Dendritic cell treated with granulocyte-macrophage colony-stimulating factor and Interleukin-4, amounts not matched to agents 40 ng/mL and 50 ng/mL, for 4 days (primary cell): ENCODE data around the gene EML1.

ENCODE experiments used
- H3K27ac Mint-ChIP-seq: one replicate; pipeline ENCODE4 v1.8.0; 2022; ENCODE audit warnings: mild to moderate bottlenecking, mixed read lengths
- H3K27me3 Mint-ChIP-seq: one replicate; pipeline ENCODE4 v1.8.0; 2022; ENCODE audit warnings: mild to moderate bottlenecking, mixed read lengths
- H3K36me3 Mint-ChIP-seq: one replicate; pipeline ENCODE4 v1.8.0; 2022; ENCODE audit warnings: low read depth, mixed read lengths
- H3K4me1 Mint-ChIP-seq: one replicate; pipeline ENCODE4 v1.8.0; 2022; ENCODE audit warnings: low read depth, mixed read lengths
- H3K4me3 Mint-ChIP-seq: one replicate; pipeline ENCODE4 v1.8.0; 2022; ENCODE audit warnings: mild to moderate bottlenecking, moderate library complexity, mixed read lengths
- H3K9me3 Mint-ChIP-seq: one replicate; pipeline ENCODE4 v1.8.0; 2022; ENCODE audit warnings: mixed read lengths
- intact Hi-C: fragments of 100-400 bp; cut with micrococcal nuclease; formaldehyde crosslinking; loops from one replicate; pipeline ENCODE4 v1.15.0; 2022

Gene EML1

DNA sequence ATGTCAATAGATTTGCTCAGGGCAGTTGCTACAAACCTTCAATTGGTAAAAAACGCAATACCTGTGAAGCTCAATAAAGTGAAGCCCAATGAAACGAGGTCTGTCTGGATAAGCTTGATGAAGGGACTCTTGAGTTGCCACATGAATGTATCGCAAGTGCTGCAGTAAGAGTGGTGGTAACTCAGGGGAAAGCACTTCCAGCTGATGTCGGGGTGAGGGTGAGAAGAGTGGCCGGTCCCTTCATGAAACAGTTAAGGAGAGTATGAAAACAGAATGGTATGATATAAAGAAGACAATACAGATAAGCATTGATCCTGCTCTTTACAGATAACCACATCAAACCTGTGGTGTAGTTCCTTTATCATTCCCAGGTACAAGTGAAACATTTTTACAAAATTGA is 188.6 kb downstream of the EML1 start:
- Mint-ChIP-seq H3K27ac (no peak overlapping the region), H3K4me1 (peaks cover 10% of the 10 kb centered on the region), H3K36me3 (no peaks in the 10 kb centered on the region), H3K9me3 (no peaks in the 10 kb centered on the region), H3K27me3 (peaks cover 2% of the 10 kb centered on the region), H3K4me3 (no peak overlapping the region)
- intact Hi-C loops, result loop anchor here (1.0 to 5.0 kb wide), 4 partner anchors 43 to 211 kb away; no protein-coding TSS in a partner anchor

DNA sequence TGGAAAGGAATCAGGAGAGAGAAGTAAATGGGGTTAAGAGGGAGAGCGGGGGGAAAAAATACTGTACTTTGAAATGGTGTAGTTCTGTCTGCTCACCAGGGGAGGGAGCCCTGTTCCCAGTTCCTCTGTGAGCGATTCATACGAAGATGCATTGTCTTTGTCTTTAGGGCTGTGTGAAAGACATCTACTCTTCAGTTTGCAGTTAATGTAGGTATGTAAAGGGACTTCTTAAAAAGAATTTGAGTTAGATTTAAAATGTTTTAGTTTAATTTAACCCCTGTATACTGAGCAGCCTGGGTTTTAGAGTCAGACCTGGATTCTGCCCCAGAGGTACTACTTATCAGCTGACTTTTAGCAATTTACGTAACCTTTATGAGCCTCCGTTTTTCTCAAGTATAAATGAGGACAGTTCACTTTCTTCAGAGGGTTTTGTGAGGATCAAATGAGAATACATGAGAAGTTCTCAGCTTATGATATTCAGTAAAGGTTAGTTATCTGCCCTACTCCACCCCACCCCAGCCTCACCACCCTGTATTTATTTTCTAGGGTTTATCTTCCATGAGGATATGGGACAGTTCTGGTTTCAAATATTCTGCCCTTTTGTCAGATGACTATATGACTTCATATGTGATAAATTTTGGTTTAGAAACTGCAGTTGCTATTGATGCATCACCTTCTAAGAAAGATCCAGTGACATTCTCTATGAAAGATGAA is 189.5 kb downstream of the EML1 start:
- peaks cover 2% of the 10 kb centered on the region for H3K27me3 Mint-ChIP-seq
- no peaks in the 10 kb centered on the region for H3K9me3 Mint-ChIP-seq
- intact Hi-C loops, result loop anchor here (1.0 to 5.0 kb wide), 4 partner anchors 42 to 211 kb away; no protein-coding TSS in a partner anchor
- H3K4me3 Mint-ChIP-seq, result no peak overlapping the region
- H3K36me3 Mint-ChIP-seq, result no peaks in the 10 kb centered on the region
- H3K4me1 Mint-ChIP-seq, result peaks cover 10% of the 10 kb centered on the region
- H3K27ac Mint-ChIP-seq, result no peak overlapping the region

DNA sequence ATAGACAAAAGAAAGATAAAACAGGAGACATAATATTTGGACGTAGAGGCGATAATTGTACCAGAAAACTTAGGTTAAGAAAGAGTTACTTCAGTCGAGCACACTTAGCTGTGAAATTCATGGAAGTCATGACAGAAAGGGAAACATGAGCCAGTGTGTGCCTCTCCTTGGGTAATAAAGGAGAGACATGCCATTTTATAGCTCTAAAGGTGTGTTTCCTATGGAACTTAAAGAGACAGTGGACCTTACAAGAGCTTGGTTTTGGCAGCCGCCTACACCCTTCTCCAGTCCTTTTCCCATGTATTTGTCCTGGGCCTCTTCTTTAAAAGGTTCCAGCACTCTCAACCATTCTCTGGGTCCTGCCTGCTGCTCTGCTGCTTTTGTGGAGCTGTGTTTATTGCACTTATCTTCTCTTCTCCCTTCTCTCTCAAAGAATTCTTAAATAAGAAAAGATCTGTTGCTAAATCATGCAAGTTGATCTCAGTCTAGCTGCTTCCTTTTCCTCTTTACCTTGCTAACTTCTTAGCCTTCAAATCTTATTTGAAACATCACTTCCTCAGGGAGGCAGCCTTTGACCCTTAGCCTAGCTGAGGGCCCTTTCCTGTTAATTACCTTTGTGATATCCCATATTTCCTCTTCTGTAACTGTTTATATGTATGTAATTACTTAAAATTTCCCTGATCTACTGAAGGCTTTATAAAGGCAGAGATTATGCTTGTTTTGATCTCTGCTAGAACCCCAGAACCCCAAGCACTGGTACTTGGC is 190.2 kb downstream of the EML1 start:
- H3K9me3 Mint-ChIP-seq, result no peaks in the 10 kb centered on the region
- peaks cover 10% of the 10 kb centered on the region for H3K4me1 Mint-ChIP-seq
- H3K36me3 Mint-ChIP-seq, result no peaks in the 10 kb centered on the region
- intact Hi-C loops, result loop anchor here (2.0 to 5.0 kb wide), 3 partner anchors 41 to 125 kb away; no protein-coding TSS in a partner anchor
- H3K4me3 Mint-ChIP-seq, result no peak overlapping the region
- no peak overlapping the region for H3K27ac Mint-ChIP-seq
- H3K27me3 Mint-ChIP-seq, result peaks cover 2% of the 10 kb centered on the region

DNA sequence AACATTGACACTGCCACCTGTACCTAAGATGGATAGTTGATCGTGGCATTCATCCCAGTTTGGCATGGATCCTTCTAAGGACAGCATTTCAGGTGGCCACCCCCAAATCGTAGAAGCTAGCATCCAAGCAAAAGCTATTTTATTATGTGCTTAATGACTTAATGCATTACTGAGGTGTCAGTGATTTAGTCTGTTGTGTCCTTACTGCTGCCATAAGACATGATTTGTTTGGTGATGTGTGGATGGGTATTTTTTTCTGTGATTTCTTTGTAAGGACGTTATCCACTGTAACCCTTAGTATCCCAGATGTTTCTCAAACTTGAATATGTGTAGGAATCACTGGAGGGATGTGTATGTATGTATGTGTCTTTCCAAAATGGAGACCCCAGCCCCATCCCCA is 190.8 kb downstream of the EML1 start:
- Mint-ChIP-seq H3K27ac (no peak overlapping the region), H3K4me1 (peaks cover 10% of the 10 kb centered on the region), H3K27me3 (peaks cover 2% of the 10 kb centered on the region), H3K36me3 (no peaks in the 10 kb centered on the region), H3K9me3 (no peaks in the 10 kb centered on the region), H3K4me3 (no peak overlapping the region)
- intact Hi-C loops, result loop anchor here (5.0 kb wide), 1 partner anchor 93 kb away; no protein-coding TSS in a partner anchor

DNA sequence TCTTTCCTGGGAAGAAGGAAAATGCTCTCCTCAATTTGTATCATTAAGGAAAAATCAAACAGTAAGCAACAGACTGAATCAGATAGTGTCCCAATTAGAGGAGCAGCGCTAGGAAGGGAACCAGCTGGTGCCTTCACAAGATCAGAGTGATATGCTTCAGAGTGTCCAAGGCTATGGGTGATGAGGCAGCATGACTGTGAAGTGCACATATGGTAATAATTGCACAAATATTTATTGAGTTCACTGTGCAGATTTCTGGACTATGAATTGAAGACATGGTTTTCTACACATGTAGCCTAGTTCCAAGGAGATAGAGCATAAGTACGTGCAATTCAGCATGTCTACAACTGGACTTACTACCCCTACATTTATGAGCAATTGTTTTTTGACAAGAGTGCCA is 193.2 kb downstream of the EML1 start:
- H3K4me1 Mint-ChIP-seq, result peaks cover 26% of the 10 kb centered on the region
- intact Hi-C loops, result no loop called here

DNA sequence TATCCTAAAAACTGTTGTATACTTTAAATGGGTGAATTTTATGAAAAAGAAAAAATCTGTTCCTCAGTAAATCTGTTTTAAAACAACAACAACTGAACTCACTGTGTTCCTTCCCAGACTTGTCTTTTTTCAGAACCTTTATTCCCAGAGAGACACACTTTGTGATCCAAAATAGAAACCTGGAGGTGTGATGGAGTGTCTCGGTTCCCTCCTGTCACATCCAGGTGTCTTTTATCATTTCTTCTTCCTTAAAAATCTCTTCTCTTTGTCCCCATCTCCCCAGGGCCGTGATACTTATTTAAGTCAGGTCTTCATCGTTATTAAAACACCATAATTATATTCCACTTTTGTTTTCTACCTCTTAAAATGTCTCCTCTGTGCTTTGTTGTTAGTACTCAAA is 195.8 kb downstream of the EML1 start:
- H3K9me3 Mint-ChIP-seq, result no peaks in the 10 kb centered on the region
- intact Hi-C loops, result no loop called here

More for the DNA sequence above, 193.2 kb downstream of the EML1 start:
- Mint-ChIP-seq H3K9me3 (no peaks in the 10 kb centered on the region), H3K27ac (no peak overlapping the region), H3K36me3 (no peaks in the 10 kb centered on the region), H3K4me3 (no peak overlapping the region), H3K27me3 (peaks cover 2% of the 10 kb centered on the region)

DNA sequence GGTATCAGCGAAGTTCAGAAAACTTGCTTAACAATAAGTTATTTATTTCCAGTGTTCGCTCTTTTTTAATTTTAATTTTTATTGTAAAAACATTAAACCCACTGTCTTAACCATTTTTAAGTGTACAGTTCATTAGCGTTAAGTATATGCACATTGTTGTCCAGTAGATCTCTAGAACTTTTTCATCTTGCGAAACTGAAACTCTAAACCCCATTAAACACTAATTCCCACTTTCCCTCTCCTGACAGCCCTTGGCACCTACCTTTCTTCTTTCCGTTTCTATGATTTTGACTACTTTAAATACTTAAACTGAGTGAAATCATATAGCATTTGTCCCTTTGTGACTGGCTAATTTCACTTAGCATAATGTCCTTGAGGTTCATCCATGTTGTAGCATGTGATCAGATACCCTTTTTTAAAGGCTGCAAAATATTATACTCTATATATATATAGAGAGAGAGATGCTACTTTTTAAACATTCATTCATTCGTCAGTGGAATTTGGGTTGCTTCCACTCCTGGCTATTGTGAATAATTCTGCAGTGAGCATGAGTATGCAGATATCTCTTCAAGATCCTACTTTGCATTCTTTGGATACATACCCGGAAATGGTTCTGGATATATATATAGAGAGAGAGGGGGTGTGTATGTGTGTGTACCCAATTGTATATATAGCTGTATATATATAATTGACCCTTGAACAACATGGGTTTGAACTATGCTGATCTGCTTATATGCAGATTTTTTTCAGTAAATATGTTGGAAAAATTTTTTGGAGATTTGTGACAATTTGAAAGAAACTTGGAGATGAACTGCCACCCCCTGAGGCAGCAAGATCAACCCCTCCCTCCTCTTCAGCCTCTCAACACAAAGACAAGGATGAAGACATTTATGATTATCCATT is 197.3 kb downstream of the EML1 start:
- Mint-ChIP-seq H3K9me3 (no peaks in the 10 kb centered on the region), H3K27me3 (peaks cover 1% of the 10 kb centered on the region), H3K4me1 (peaks cover 21% of the 10 kb centered on the region), H3K36me3 (no peaks in the 10 kb centered on the region), H3K4me3 (no peak overlapping the region), H3K27ac (no peak overlapping the region)
- intact Hi-C loops, result no loop called here

More for the DNA sequence above, 195.8 kb downstream of the EML1 start:
- H3K27ac Mint-ChIP-seq, result no peak overlapping the region
- no peaks in the 10 kb centered on the region for H3K36me3 Mint-ChIP-seq
- H3K4me3 Mint-ChIP-seq, result no peak overlapping the region
- H3K4me1 Mint-ChIP-seq, result peaks cover 16% of the 10 kb centered on the region
- no peaks in the 10 kb centered on the region for H3K27me3 Mint-ChIP-seq

DNA sequence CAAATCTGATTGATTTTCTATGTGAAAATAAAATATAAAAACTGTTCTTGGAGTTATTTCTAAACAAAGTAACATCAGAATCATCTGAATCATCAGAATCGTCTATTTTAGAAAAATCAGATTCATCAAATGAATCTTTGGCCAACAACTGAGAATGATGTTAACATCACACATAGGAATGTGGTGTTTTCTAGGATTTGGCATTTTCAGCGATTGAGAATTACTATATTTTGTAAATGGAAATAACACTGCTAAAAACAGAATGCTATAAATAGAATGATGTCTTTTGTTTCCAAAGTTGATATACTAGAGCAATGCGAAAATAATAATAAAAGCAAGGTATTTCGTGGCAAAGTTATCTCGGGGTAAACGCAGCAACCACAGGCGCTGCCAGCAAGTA is 198.1 kb downstream of the EML1 start:
- no peaks in the 10 kb centered on the region for H3K36me3 Mint-ChIP-seq
- H3K4me1 Mint-ChIP-seq, result peaks cover 27% of the 10 kb centered on the region
- no peaks in the 10 kb centered on the region for H3K9me3 Mint-ChIP-seq
- no peak overlapping the region for H3K27ac Mint-ChIP-seq
- no peak overlapping the region for H3K4me3 Mint-ChIP-seq
- peaks cover 1% of the 10 kb centered on the region for H3K27me3 Mint-ChIP-seq
- intact Hi-C loops, result no loop called here
